Measurements from ENCODE around the gene SYT1. TPM values are rescaled to one million over a fixed set of nuclear protein-coding genes. Genes with fewer than 3 reads are reported as not detected.

The SYT1 gene
- total and polyA plus RNA-seq, 2 of the 8 experiments (the other 6 are each of a cell fraction or from before 2014, with no cell fraction given), result 11.0 to 34.6 TPM

DNA sequence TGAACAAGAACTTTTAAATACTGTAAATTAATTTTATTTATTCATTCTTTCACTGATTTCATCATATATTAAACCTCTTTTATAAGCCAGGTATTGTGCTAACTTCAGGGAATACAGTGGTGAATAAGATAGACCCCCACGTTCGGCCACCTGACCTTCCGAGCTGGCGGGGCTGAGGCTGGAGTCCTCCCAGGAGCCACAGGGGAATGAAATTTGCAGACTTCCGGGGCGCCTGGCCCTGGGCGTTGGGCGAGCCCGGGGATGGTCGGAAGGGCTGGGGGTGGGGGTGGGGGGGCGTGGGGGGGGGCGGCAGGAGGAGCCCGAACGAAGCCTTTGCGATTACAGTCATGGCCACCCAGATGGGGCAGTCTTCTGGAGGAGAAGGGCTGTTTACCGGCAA lies 442.8 kb downstream of the SYT1 start:
- H3K9ac ChIP-seq (replicated peaks in 1 of 4; ENCODE audit: extremely low read depth in 1 of 4, low read depth in 3 of 4, low read length in 3 of 4), result no peak overlapping the region
- no peaks in the 10 kb centered on the region for H3K9me3 ChIP-seq (ENCODE audit: insufficient read depth in 2 of 2, low read depth in 1 of 2, low read length in 1 of 2)
- no peak overlapping the region for H2BK20ac ChIP-seq (ENCODE audit: low read length)
- no peak overlapping the region for H4K91ac ChIP-seq (replicated peaks; ENCODE audit: insufficient read length, low read length)
- no peak overlapping the region for H3K14ac ChIP-seq (ENCODE audit: insufficient read length)
- WGBS, 2 experiments (ENCODE audit: extremely low coverage in 1 of 2, insufficient coverage in 1 of 2, insufficient read length in 1 of 2, insufficient replicate concordance in 2 of 2, low coverage in 1 of 2, low lambda C conversion rate in 2 of 2, missing lambda C conversion rate in 1 of 2), result 94% methylated on average over 12 of the region's 16 CpGs; no CpG with 5 or more reads in 1 of the 2 experiments
- H4K5ac ChIP-seq (ENCODE audit: insufficient read length, low read depth, low read length), result no peak overlapping the region
- POLR2A ChIA-PET (ENCODE audit: partially characterized antibody), result no interaction called here
- no peaks in the 10 kb centered on the region for H3K79me2 ChIP-seq (ENCODE audit: control insufficient read depth in 1 of 2, insufficient read depth in 2 of 2, low read length in 2 of 2)
- H3K4me3 ChIP-seq (ENCODE audit: extremely low read depth in 1 of 4, insufficient read depth in 2 of 4, low read depth in 3 of 4, low read length in 4 of 4), result no peak overlapping the region
- H3K18ac ChIP-seq (ENCODE audit: extremely low read depth, low read length), result no peak overlapping the region
- H3K36me3 ChIP-seq (ENCODE audit: control insufficient read depth in 2 of 4, insufficient read depth in 4 of 4, low read length in 3 of 4), result no peaks in the 10 kb centered on the region
- no peak overlapping the region for H3K56ac ChIP-seq (replicated peaks; ENCODE audit: insufficient read length, low read depth, low read length)
- no peak overlapping the region for H2AFZ ChIP-seq (ENCODE audit: low read length)
- no peak overlapping the region for H2BK120ac ChIP-seq (replicated peaks; ENCODE audit: low read depth, low read length)
- H3K23ac ChIP-seq (ENCODE audit: insufficient read length), result no peak overlapping the region
- H4K20me1 ChIP-seq (replicated peaks in 1 of 2; ENCODE audit: control insufficient read depth in 1 of 2, insufficient read depth in 2 of 2, low read length in 2 of 2), result no peaks in the 10 kb centered on the region
- no peak overlapping the region for H3K4me2 ChIP-seq (ENCODE audit: insufficient read depth in 1 of 2, low read depth in 2 of 2, low read length in 2 of 2)
- no peak overlapping the region for H3K4ac ChIP-seq (replicated peaks; ENCODE audit: insufficient read length, low read depth, low read length)
- TF ChIP-seq HDAC2 (IDR thresholded peaks at IDR 0.05; ENCODE audit: borderline replicate concordance in 1 of 2, low read depth in 2 of 2, low read length in 2 of 2) (no peak), CEBPB (IDR thresholded peaks at IDR 0.05; ENCODE audit: low read depth, low read length) (no peak), SAP30 (IDR thresholded peaks at IDR 0.05; ENCODE audit: insufficient read depth, insufficient replicate concordance, low read length) (no peak), TAF7 (optimal IDR thresholded peaks at IDR 0.05; ENCODE audit: borderline replicate concordance, low read depth, low read length) (no peak), CBX8 (IDR thresholded peaks at IDR 0.05; ENCODE audit: borderline replicate concordance, low read depth, low read length) (no peak), EZH2 (IDR thresholded peaks at IDR 0.05; ENCODE audit: low read depth, low read length, severe bottlenecking) (no peak), MAFK (IDR thresholded peaks at IDR 0.05; ENCODE audit: low read depth, low read length) (no peak), GTF2F1 (IDR thresholded peaks at IDR 0.05; ENCODE audit: borderline replicate concordance, low read depth, low read length) (no peak), NANOG (IDR thresholded peaks at IDR 0.05; ENCODE audit: insufficient read depth, low read depth, low read length, poor library complexity, severe bottlenecking) (no peak)
- TF ChIP-seq, protein P1, sequence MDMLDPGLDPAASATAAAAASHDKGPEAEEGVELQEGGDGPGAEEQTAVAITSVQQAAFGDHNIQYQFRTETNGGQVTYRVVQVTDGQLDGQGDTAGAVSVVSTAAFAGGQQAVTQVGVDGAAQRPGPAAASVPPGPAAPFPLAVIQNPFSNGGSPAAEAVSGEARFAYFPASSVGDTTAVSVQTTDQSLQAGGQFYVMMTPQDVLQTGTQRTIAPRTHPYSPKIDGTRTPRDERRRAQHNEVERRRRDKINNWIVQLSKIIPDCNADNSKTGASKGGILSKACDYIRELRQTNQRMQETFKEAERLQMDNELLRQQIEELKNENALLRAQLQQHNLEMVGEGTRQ (IDR thresholded peaks at IDR 0.05; ENCODE audit: low read length), result no peak
- TF ChIP-seq, protein P2, sequence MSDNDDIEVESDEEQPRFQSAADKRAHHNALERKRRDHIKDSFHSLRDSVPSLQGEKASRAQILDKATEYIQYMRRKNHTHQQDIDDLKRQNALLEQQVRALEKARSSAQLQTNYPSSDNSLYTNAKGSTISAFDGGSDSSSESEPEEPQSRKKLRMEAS (IDR thresholded peaks at IDR 0.05), result no peak
- H2BK15ac ChIP-seq (ENCODE audit: low read length), result no peak overlapping the region
- CTCF ChIA-PET (ENCODE audit: partially characterized antibody), result interaction anchor here (0.6 to 0.8 kb wide), 2 partner anchors 13 to 38 kb away, joined by 3 read pairs; no protein-coding TSS in a partner anchor
- no peaks in the 10 kb centered on the region; the same call in 1 of the 2 replicates for H3K79me1 ChIP-seq (ENCODE audit: low read depth, low read length)
- no peaks in the 10 kb centered on the region for H3K27me3 ChIP-seq (replicated peaks in 1 of 4; ENCODE audit: control insufficient read depth in 3 of 4, extremely low read depth in 1 of 4, insufficient read depth in 3 of 4, low read length in 3 of 4)
- no peaks in the 10 kb centered on the region for H3K23me2 ChIP-seq (ENCODE audit: low read depth, low read length)
- FAIRE-seq (no peak), DNase-seq (ENCODE audit: low read depth in 1 of 2, low spot score in 2 of 2) (no peak)
- no peak overlapping the region for H2AK5ac ChIP-seq (ENCODE audit: low read depth, low read length)
- H2BK12ac ChIP-seq (ENCODE audit: low read depth, low read length), result no peak overlapping the region
- H3K27ac ChIP-seq (ENCODE audit: low read depth, low read length), result no peak overlapping the region
- no peaks in the 10 kb centered on the region for H3K4me1 ChIP-seq (replicated peaks in 1 of 4; ENCODE audit: control insufficient read depth in 3 of 4, insufficient read depth in 4 of 4, low read length in 3 of 4)
- H4K8ac ChIP-seq (ENCODE audit: extremely low read depth, insufficient read depth, low read length), result no peak overlapping the region
- H2BK5ac ChIP-seq (ENCODE audit: low read depth, low read length), result no peak overlapping the region; the same call in 1 of the 2 replicates

All from H1 (cell line).